ENCODE measurements around the gene MED9. TPM values are rescaled to one million over a fixed set of nuclear protein-coding genes. Genes with fewer than 3 reads are reported as not detected.

MED9 gene
- total and polyA plus RNA-seq, 2 of the 8 experiments (the other 6 are each of a cell fraction or from before 2014, with no cell fraction given): 15.8 to 19.7 TPM

GRCh38 chr17:17520599-17521232 is 43.9 kb downstream of the MED9 start:
- Histone ChIP-seq H3K36me3 (ENCODE audit: control insufficient read depth in 2 of 4, insufficient read depth in 4 of 4, low read length in 3 of 4) (no peaks in the 10 kb centered on the region), H3K27ac (ENCODE audit: low read depth, low read length) (no peak overlapping the region), H3K18ac (ENCODE audit: extremely low read depth, low read length) (no peak overlapping the region), H4K8ac (ENCODE audit: extremely low read depth, insufficient read depth, low read length) (peak overlapping the region; percentile 12; the same call in 1 of the 2 replicates), H3K9ac (replicated peaks in 1 of 4; ENCODE audit: extremely low read depth in 1 of 4, low read depth in 3 of 4, low read length in 3 of 4) (no peak overlapping the region), H2AK5ac (ENCODE audit: low read depth, low read length) (0 out of 2 replicates have a peak overlapping the region, but pooled peaks have one; percentile 82), H3K9me3 (ENCODE audit: insufficient read depth in 2 of 2, low read depth in 1 of 2, low read length in 1 of 2) (0 out of 4 replicates have a peak, but pooled peaks cover 0 to 2% of the 10 kb centered on the region in 2 experiments), H2BK12ac (ENCODE audit: low read depth, low read length) (no peak overlapping the region), H2AFZ (ENCODE audit: low read length) (no peak overlapping the region), H3K56ac (replicated peaks; ENCODE audit: insufficient read length, low read depth, low read length) (no peak overlapping the region), H3K23ac (ENCODE audit: insufficient read length) (no peak overlapping the region), H3K14ac (ENCODE audit: insufficient read length) (no peak overlapping the region), H2BK20ac (ENCODE audit: low read length) (no peak overlapping the region), H3K4me2 (ENCODE audit: insufficient read depth in 1 of 2, low read depth in 2 of 2, low read length in 2 of 2) (no peak overlapping the region), H4K5ac (ENCODE audit: insufficient read length, low read depth, low read length) (no peak overlapping the region), H2BK5ac (ENCODE audit: low read depth, low read length) (no peak overlapping the region), H3K23me2 (ENCODE audit: low read depth, low read length) (no peaks in the 10 kb centered on the region), H2BK15ac (ENCODE audit: low read length) (no peak overlapping the region), H3K79me1 (ENCODE audit: low read depth, low read length) (no peaks in the 10 kb centered on the region), H4K20me1 (replicated peaks in 1 of 2; ENCODE audit: control insufficient read depth in 1 of 2, insufficient read depth in 2 of 2, low read length in 2 of 2) (no peaks in the 10 kb centered on the region), H3K4me1 (replicated peaks in 1 of 4; ENCODE audit: control insufficient read depth in 3 of 4, insufficient read depth in 4 of 4, low read length in 3 of 4) (peaks cover 0 to 19% (median 14%) of the 10 kb centered on the region in 4 experiments; a peak in 6 of 7 replicates), H3K4me3 (ENCODE audit: extremely low read depth in 1 of 4, insufficient read depth in 2 of 4, low read depth in 3 of 4, low read length in 4 of 4) (no peak overlapping the region), H3K4ac (replicated peaks; ENCODE audit: insufficient read length, low read depth, low read length) (no peak overlapping the region), H3K79me2 (ENCODE audit: control insufficient read depth in 1 of 2, insufficient read depth in 2 of 2, low read length in 2 of 2) (no peaks in the 10 kb centered on the region), H3K27me3 (replicated peaks in 1 of 4; ENCODE audit: control insufficient read depth in 3 of 4, extremely low read depth in 1 of 4, insufficient read depth in 3 of 4, low read length in 3 of 4) (no peaks in the 10 kb centered on the region), H2BK120ac (replicated peaks; ENCODE audit: low read depth, low read length) (no peak overlapping the region), H4K91ac (replicated peaks; ENCODE audit: insufficient read length, low read length) (no peak overlapping the region)
- FAIRE-seq (no peak), DNase-seq (ENCODE audit: low read depth in 1 of 2, low spot score in 2 of 2) (no peak)
- POLR2A ChIA-PET (ENCODE audit: partially characterized antibody): interaction anchor here (1.2 kb wide), 1 partner anchor 145 kb away, joined by 3 read pairs; no protein-coding TSS in a partner anchor
- CTCF ChIA-PET (ENCODE audit: partially characterized antibody): interaction anchor here (2.8 to 5.7 kb wide), 4 partner anchors 15 to 52 kb away, joined by 8 to 32 read pairs (median 14); partner anchors contain the start of gene RASD1
- 90% methylated on average over 21 of the region's 22 CpGs; no CpG with 5 or more reads in 1 of the 2 experiments for WGBS, 2 experiments (ENCODE audit: extremely low coverage in 1 of 2, insufficient coverage in 1 of 2, insufficient read length in 1 of 2, insufficient replicate concordance in 2 of 2, low coverage in 1 of 2, low lambda C conversion rate in 2 of 2, missing lambda C conversion rate in 1 of 2)
- TF ChIP-seq SRF (IDR thresholded peaks at IDR 0.05; ENCODE audit: low read depth, low read length): no peak
- TF ChIP-seq KDM4A (IDR thresholded peaks at IDR 0.05; ENCODE audit: low read depth, low read length, severe bottlenecking): no peak
- TF ChIP-seq CBX8 (IDR thresholded peaks at IDR 0.05; ENCODE audit: borderline replicate concordance, low read depth, low read length): no peak
- TF ChIP-seq MAFK (IDR thresholded peaks at IDR 0.05; ENCODE audit: low read depth, low read length): no peak
- no peak for TF ChIP-seq TBP (IDR thresholded peaks at IDR 0.05; ENCODE audit: low read depth, low read length)
- TF ChIP-seq E2F6 (IDR thresholded peaks at IDR 0.05): no peak
- no peak for TF ChIP-seq GABPA (IDR thresholded peaks at IDR 0.05; ENCODE audit: borderline replicate concordance, insufficient read depth, low read length)
- TF ChIP-seq GTF2F1 (IDR thresholded peaks at IDR 0.05; ENCODE audit: borderline replicate concordance, low read depth, low read length): no peak
- no peak for TF ChIP-seq JUN (IDR thresholded peaks at IDR 0.05; ENCODE audit: low read depth, low read length)
- no peak for TF ChIP-seq EGR1 (IDR thresholded peaks at IDR 0.05; ENCODE audit: borderline replicate concordance, low read depth, low read length)
- no peak for TF ChIP-seq RFX5 (IDR thresholded peaks at IDR 0.05; ENCODE audit: borderline replicate concordance, low read depth, low read length)
- no peak for TF ChIP-seq CREB1 (IDR thresholded peaks at IDR 0.05)
- TF ChIP-seq POLR2A (IDR thresholded peaks at IDR 0.05; ENCODE audit: control extremely low read depth in 1 of 2, low read depth in 2 of 2, low read length in 2 of 2): no peak
